Heart right ventricle (tissue), 16 donors: Measurements from ENCODE around the gene ADGB. TPM values are rescaled to one million over a fixed set of nuclear protein-coding genes. Genes with fewer than 3 reads are reported as not detected.

Experiments
- ATAC-seq, 8 donors: fragments of 200-7000 bp; cut with Tn5 transposase; one replicate each; pipeline ENCODE4 v1.9.1; 2020; ENCODE audit warnings: mild to moderate bottlenecking in 8 of 8, moderate library complexity in 8 of 8, moderate number of reproducible peaks in 1 of 8
- DNase-seq, 2 donors: peaks; one replicate each; pipeline ENCODE4 v3.0.0-alpha.2; 2020
- H3K27ac ChIP-seq, 10 donors: fragments of 200-600 bp; sonication (generic) in 2 of 10; one replicate each; pipeline versions ENCODE4 v1.5.0 to v1.8.0; 2020 to 2022; ENCODE audit warnings: mild to moderate bottlenecking in 3 of 10
- H3K27me3 ChIP-seq, 7 donors: fragments of 200-600 bp; one replicate each; pipeline ENCODE4 v1.8.0; 2021 to 2022; ENCODE audit warnings: mild to moderate bottlenecking in 2 of 7
- H3K36me3 ChIP-seq, 9 donors: fragments of 200-600 bp; sonication (generic) in 1 of 9; one replicate each; pipeline versions ENCODE4 v1.5.0 to v1.8.0; 2020 to 2022; ENCODE audit warnings: mild to moderate bottlenecking in 2 of 9
- H3K4me1 ChIP-seq, 9 donors: fragments of 200-600 bp; sonication (generic) in 1 of 9; one replicate each; pipeline versions ENCODE4 v1.5.0 to v1.8.0; 2020 to 2022; ENCODE audit warnings: mild to moderate bottlenecking in 4 of 9
- H3K4me3 ChIP-seq, 10 donors: fragments of 200-600 bp; sonication (generic) in 2 of 10; one replicate each; pipeline versions ENCODE4 v1.5.0 to v1.8.0; 2020 to 2022; ENCODE audit warnings: mild to moderate bottlenecking in 7 of 10, moderate library complexity in 2 of 10
- H3K9me3 ChIP-seq, 11 donors: fragments of 200-600 bp in 10 of 11; sonication (generic) in 2 of 11; one replicate each; pipeline versions ENCODE4 v1.5.0 to v1.8.0; 2013 to 2022; ENCODE audit warnings: mild to moderate bottlenecking in 2 of 11, control low read depth in 1 of 11, moderate library complexity in 1 of 11
- WGBS, 2 donors: extraction: QIAGEN DNeasy Blood & Tissue Kit; methylation state at CpG; one replicate each; pipeline ENCODE4 v1.1.7; 2013; ENCODE audit warnings: inconsistent platforms in 1 of 2; 5-methylcytosine and 5-hydroxymethylcytosine counted together
- intact Hi-C, 10 donors: fragments of 100-400 bp; cut with DNase I; formaldehyde crosslinking; loops; one replicate each; pipeline versions ENCODE4 v1.11.1 to v1.14.2; 2022
- polyA plus RNA-seq, 2 donors: library from polyadenylated mRNA; stranded (reverse); fragments of 200-250 nt; gene quantifications; one replicate each; pipeline ENCODE4 v1.2.3, GENCODE V29; 2013
- total RNA-seq, 10 donors: library from RNA; stranded (reverse); fragmentation: NEBNext Ultra II Directional in 3 of 10; extraction: Animal tissue kit (Norgen Biotek cat#: 25700) in 3 of 10; gene quantifications; one replicate each; pipeline versions ENCODE4 v1.2.1 to v1.2.4, GENCODE V29; 2021 to 2023
- TF ChIP-seq, protein P1 (sequence below), 9 donors: fragments of 200-600 bp; sonication (generic) in 2 of 9; IDR thresholded peaks; one replicate each; pipeline versions ENCODE4 v1.5.0 to v1.8.0; 2021 to 2022; ENCODE audit warnings: antibody characterized with exemption in 9 of 9, mild to moderate bottlenecking in 5 of 9, moderate library complexity in 1 of 9
- donor health status: Arrhythmogenic right ventricular cardiomyopathy.
- donor health status: ischemic (EF 13 %, LVEDD 7.1; RV severe dilation, severe dysfunction).
- donor health status: healthy with polysubstance abuse.
- donor health status: DM: no; HTN: yes; CAD: no.
- donor health status: DM: no; HTN: no; CAD: no.
- donor health status: ischemic (EF 25% LVEDD 6.9; RV normal size, moderate dysfunction).
- donor health status: ischemic (EF 25% LVEDD 5.7; RV mildly dilated, moderate dysfunction).
- donor health status: healthy.
- donor health status: DM: yes; HTN: yes; CAD: no.
- donor health status: Ischemic cardiomyopathy.
- donor health status: ischemic (EF 35%, LVEDD 5.7; RV mildly dilated, moderate dysfunction).
- donor health status: nonischemic (EF 11% LVEDD 7.7; RV severe dilation, severe dysfunction).
- donor health status: DM: yes; HTN: yes; CAD: no.
- donor health status: PGD.
- donor health status: ischemic (EF 29% LVEDD 5.4; RV normal size, mild dysfunction).
- donor health status: nonischemic (EF 23%, LVEDD 6.1; RV moderate dilation, normal function).

ADGB gene
- total and polyA plus RNA-seq, 12 donors, result 3.7 TPM; not detected in 11

DNA sequence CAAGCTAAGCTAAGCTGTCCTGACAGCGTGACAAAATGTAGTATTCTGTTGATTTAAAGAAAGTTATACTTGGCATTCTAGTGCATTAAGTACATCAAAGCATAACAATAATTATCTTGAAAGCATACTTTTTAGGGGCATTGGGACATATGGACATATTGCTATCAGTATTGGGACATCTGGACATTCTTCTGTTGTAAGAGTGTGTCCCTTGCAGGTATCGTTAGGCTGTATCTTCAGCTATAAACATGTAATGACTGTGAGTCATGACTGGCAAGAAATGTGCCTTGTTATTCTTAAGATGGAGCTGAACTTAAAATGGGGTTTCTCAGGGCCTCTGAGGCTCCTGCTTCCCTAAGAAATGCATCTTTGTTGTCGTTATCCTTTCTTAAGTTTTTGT is 74.3 kb downstream of the ADGB start:
- Histone ChIP-seq H3K9me3 (no peaks in the 10 kb centered on the region), H3K27me3 (peaks cover 0 to 7% (median 0%) of the 10 kb centered on the region in 7 donors), H3K4me3 (no peak overlapping the region), H3K4me1 (no peaks in the 10 kb centered on the region), H3K27ac (no peak overlapping the region), H3K36me3 (no peaks in the 10 kb centered on the region)
- DNase-seq, result no peak
- WGBS, 2 donors, result 85 to 86% methylated on average over 3 of the region's 3 CpGs
- TF ChIP-seq, protein P1, sequence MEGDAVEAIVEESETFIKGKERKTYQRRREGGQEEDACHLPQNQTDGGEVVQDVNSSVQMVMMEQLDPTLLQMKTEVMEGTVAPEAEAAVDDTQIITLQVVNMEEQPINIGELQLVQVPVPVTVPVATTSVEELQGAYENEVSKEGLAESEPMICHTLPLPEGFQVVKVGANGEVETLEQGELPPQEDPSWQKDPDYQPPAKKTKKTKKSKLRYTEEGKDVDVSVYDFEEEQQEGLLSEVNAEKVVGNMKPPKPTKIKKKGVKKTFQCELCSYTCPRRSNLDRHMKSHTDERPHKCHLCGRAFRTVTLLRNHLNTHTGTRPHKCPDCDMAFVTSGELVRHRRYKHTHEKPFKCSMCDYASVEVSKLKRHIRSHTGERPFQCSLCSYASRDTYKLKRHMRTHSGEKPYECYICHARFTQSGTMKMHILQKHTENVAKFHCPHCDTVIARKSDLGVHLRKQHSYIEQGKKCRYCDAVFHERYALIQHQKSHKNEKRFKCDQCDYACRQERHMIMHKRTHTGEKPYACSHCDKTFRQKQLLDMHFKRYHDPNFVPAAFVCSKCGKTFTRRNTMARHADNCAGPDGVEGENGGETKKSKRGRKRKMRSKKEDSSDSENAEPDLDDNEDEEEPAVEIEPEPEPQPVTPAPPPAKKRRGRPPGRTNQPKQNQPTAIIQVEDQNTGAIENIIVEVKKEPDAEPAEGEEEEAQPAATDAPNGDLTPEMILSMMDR (IDR thresholded peaks at IDR 0.05), result no peak
- intact Hi-C loops, result no loop called here
- ATAC-seq, result no peak

DNA sequence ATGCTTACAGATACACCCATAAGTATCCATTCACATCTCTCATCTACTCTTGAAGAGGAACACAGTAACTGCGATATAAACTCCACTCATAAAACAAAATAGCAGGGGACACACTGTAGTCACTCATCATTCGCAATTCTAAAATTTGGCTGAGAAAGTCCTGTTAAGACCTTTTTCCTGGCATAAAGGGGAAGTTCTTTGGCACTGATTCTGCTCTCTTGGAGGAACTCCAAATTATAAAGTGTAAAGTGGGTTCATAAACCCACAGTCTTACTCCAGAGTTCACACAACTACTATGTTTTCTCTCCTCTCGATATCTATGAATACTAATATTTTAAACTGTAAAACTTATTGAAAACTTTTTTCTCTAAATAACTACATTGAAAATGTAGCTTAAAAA is 80.6 kb downstream of the ADGB start:
- 66 to 75% methylated on average over 3 of the region's 3 CpGs for WGBS, 2 donors
- no peaks in the 10 kb centered on the region for H3K27me3 ChIP-seq
- H3K4me1 ChIP-seq, result no peaks in the 10 kb centered on the region
- DNase-seq (no peak), ATAC-seq (no peak)
- no peaks in the 10 kb centered on the region for H3K9me3 ChIP-seq
- no peak overlapping the region for H3K27ac ChIP-seq
- intact Hi-C loops, result no loop called here
- H3K36me3 ChIP-seq, result no peaks in the 10 kb centered on the region
- no peak overlapping the region for H3K4me3 ChIP-seq
- TF ChIP-seq, protein P1 (IDR thresholded peaks at IDR 0.05), result no peak

DNA sequence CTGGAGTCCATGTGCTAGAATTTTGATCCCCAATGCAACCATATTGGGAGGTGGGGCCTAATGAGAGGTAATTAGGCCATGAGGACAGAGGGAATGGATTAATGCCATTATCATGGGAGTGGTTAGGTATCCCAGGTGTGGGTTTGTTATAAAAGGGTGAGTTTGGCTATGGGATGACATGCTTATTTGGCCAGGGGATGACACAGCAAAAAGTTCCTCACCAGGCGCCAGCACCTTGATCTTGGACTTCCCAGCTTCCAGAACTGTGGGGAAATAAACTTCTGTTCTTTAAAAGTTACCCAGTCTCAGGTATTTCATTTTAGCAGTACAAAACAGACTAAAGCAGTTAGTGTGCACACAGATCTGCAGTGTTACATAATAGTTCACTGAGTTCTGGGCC is 84.1 kb downstream of the ADGB start:
- no peak overlapping the region for H3K4me3 ChIP-seq
- no peak overlapping the region for H3K27ac ChIP-seq
- H3K4me1 ChIP-seq, result no peaks in the 10 kb centered on the region
- no peaks in the 10 kb centered on the region for H3K9me3 ChIP-seq
- intact Hi-C loops, result no loop called here
- no peak for ATAC-seq
- WGBS, 2 donors, result 87 to 100% methylated on average over 1 of the region's 1 CpG
- no peak for DNase-seq
- H3K36me3 ChIP-seq, result no peaks in the 10 kb centered on the region
- TF ChIP-seq, protein P1 (IDR thresholded peaks at IDR 0.05), result no peak
- no peaks in the 10 kb centered on the region for H3K27me3 ChIP-seq

DNA sequence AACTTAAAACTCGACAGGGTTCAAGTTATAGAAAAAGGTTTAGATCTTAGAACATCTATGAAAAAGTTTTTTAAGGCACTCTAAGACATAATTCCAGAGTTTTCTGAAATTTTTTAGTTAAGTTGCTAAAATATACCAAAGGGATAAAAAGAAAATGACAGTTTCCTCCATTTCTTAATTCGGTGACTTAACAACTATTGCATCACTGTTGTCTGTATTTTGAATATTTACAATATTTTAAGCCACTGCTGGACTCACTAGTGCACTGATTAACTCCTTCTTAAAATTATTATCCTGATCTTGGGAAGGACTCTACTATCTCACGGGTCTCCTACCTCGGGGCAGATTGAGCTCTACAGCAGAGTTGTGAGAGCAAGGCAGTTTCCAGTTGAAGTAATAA is 91.0 kb downstream of the ADGB start:
- H3K36me3 ChIP-seq, result no peaks in the 10 kb centered on the region
- no peak overlapping the region for H3K27ac ChIP-seq
- no peaks in the 10 kb centered on the region for H3K4me1 ChIP-seq
- 79 to 81% methylated on average over 4 of the region's 4 CpGs for WGBS, 2 donors
- no peak for DNase-seq
- peaks cover 0 to 3% (median 0%) of the 10 kb centered on the region in 7 donors for H3K27me3 ChIP-seq
- no peak overlapping the region for H3K4me3 ChIP-seq
- H3K9me3 ChIP-seq, result no peaks in the 10 kb centered on the region
- TF ChIP-seq, protein P1 (IDR thresholded peaks at IDR 0.05), result no peak
- intact Hi-C loops, result loop anchor here in 1 of 10 donors (10.0 kb wide), 1 partner anchor 155 kb away; no protein-coding TSS in a partner anchor
- no peak for ATAC-seq
